GM23338 (cell line): ENCODE data around the gene KCMF1. TPM values are rescaled to one million over a fixed set of nuclear protein-coding genes. Genes with fewer than 3 reads are reported as not detected.

Experiments
- ATAC-seq: fragments of 200-7000 bp; cut with Tn5 transposase; 3 replicates; pipeline ENCODE4 v1.9.1; 2020
- DNase-seq: peaks from one replicate; pipeline ENCODE4 v3.0.0-alpha.2; 2015; ENCODE audit warnings: low spot score
- H2AFZ ChIP-seq: fragments of 200-600 bp; sonication (generic); 2 replicates; pipeline ENCODE4 v1.8.0; 2016; ENCODE audit warnings: antibody characterized with exemption, mild to moderate bottlenecking, moderate library complexity
- H3F3A ChIP-seq: fragments of 200-600 bp; sonication (generic); replicated peaks from 2 replicates; pipeline ENCODE4 v1.8.0; 2017; ENCODE audit warnings: antibody characterized with exemption, mixed run types, low read depth
- H3K27ac ChIP-seq: fragments of 200-600 bp; sonication (generic); 2 replicates; pipeline ENCODE4 v1.6.1; 2016; ENCODE audit warnings: low read depth
- H3K27me3 ChIP-seq: fragments of 200-600 bp; sonication (generic); 2 replicates; pipeline ENCODE4 v1.8.0; 2016; ENCODE audit warnings: mild to moderate bottlenecking, mixed run types, moderate library complexity; ENCODE audit not compliant: insufficient read depth
- H3K36me3 ChIP-seq: fragments of 200-600 bp; sonication (generic); 2 replicates; pipeline ENCODE4 v1.8.0; 2016; ENCODE audit warnings: mild to moderate bottlenecking; ENCODE audit not compliant: insufficient read depth
- H3K4me1 ChIP-seq: fragments of 200-600 bp; sonication (generic); 2 replicates; pipeline ENCODE4 v1.8.0; 2016; ENCODE audit warnings: mild to moderate bottlenecking, moderate library complexity; ENCODE audit not compliant: insufficient read depth
- H3K4me2 ChIP-seq: fragments of 200-600 bp; sonication (generic); 2 replicates; pipeline ENCODE4 v1.7.1; 2017; ENCODE audit warnings: mixed run types
- H3K4me3 ChIP-seq: fragments of 200-600 bp; sonication (generic); 2 replicates; pipeline ENCODE4 v1.6.1; 2016; ENCODE audit warnings: mixed run types
- H3K79me2 ChIP-seq: fragments of 200-600 bp; sonication (generic); replicated peaks from 2 replicates; pipeline ENCODE4 v1.8.0; 2017; ENCODE audit warnings: mild to moderate bottlenecking; ENCODE audit not compliant: insufficient read depth
- H3K9me2 ChIP-seq: fragments of 200-600 bp; sonication (generic); 2 replicates; pipeline ENCODE4 v1.8.0; 2017; ENCODE audit not compliant: insufficient read depth
- H4K20me1 ChIP-seq: fragments of 200-600 bp; sonication (generic); replicated peaks from 2 replicates; pipeline ENCODE4 v1.8.0; 2017; ENCODE audit warnings: mild to moderate bottlenecking; ENCODE audit not compliant: insufficient read depth
- H3K27ac Mint-ChIP-seq: 2 replicates; pipeline ENCODE4 v1.8.0; 2020; ENCODE audit warnings: inconsistent platforms, mild to moderate bottlenecking, moderate library complexity, mixed read lengths
- H3K27me3 Mint-ChIP-seq: 3 replicates; pipeline ENCODE4 v1.8.0; 2022; ENCODE audit warnings: low read depth, mild to moderate bottlenecking, moderate library complexity, mixed read lengths, inconsistent platforms; ENCODE audit not compliant: insufficient read depth, poor library complexity
- H3K36me3 Mint-ChIP-seq: 3 replicates; pipeline ENCODE4 v1.8.0; 2021; ENCODE audit warnings: low read depth, mild to moderate bottlenecking, inconsistent platforms, moderate library complexity, mixed read lengths
- H3K4me1 Mint-ChIP-seq: 3 replicates; pipeline ENCODE4 v1.8.0; 2020; ENCODE audit warnings: mild to moderate bottlenecking, inconsistent platforms, mixed read lengths
- H3K4me3 Mint-ChIP-seq: 3 replicates; pipeline ENCODE4 v1.8.0; 2021; ENCODE audit warnings: moderate library complexity, mild to moderate bottlenecking, inconsistent platforms, mixed read lengths
- H3K9me3 Mint-ChIP-seq: 3 replicates; pipeline ENCODE4 v1.8.0; 2020; ENCODE audit warnings: moderate library complexity, mild to moderate bottlenecking, inconsistent platforms, mixed read lengths
- CREB1 ChIP-seq: fragments of 250-450 bp; sonication (Bioruptor Pico); IDR thresholded peaks from 2 replicates; pipeline ENCODE4 v1.5.0; 2020; ENCODE audit warnings: low read depth, mild to moderate bottlenecking, moderate library complexity
- CTCF ChIP-seq, 2 experiments: fragments of 200-600 bp in 1 of 2; sonication (generic) in 1 of 2; conservative IDR thresholded peaks; 2 replicates each; pipeline versions ENCODE4 v1.5.1 to v1.6.1; 2016 to 2017; ENCODE audit warnings: antibody characterized with exemption in 2 of 2, low read depth in 2 of 2, mild to moderate bottlenecking in 2 of 2, moderate library complexity in 1 of 2
- POLR2AphosphoS5 ChIP-seq: IDR thresholded peaks from 2 replicates; pipeline ENCODE4 v1.6.1; 2016; ENCODE audit warnings: antibody characterized with exemption, low read depth
- ZNF114 ChIP-seq: fragments of 250-450 bp; sonication (Bioruptor Pico); IDR thresholded peaks from 2 replicates; pipeline ENCODE4 v1.5.0; 2020; ENCODE audit warnings: mild to moderate bottlenecking, moderate library complexity
- polyA plus RNA-seq: library from polyadenylated mRNA; unstranded; fragments of >200 nt; fragmentation: Nextera tagmentation; extraction: Ambion mirVana; gene quantifications from 2 replicates; pipeline ENCODE4 v1.2.1, GENCODE V29; 2016
- total RNA-seq: library from RNA; depleted of rRNA; stranded (reverse); fragments of >200 nt; shearing (Covaris generic); gene quantifications from 2 replicates; pipeline ENCODE4 v1.2.3, GENCODE V29; 2014
- TF ChIP-seq, protein P1 (sequence below): IDR thresholded peaks from one replicate; pipeline ENCODE4 v1.6.1; 2018; ENCODE audit warnings: antibody characterized with exemption; ENCODE audit not compliant: unreplicated experiment
- TF ChIP-seq, protein P2 (sequence below): IDR thresholded peaks from 2 replicates; pipeline ENCODE4 v1.6.1; 2016; ENCODE audit warnings: antibody characterized with exemption
- TF ChIP-seq, protein P3 (sequence below): fragments of 250-450 bp; sonication (Bioruptor Pico); IDR thresholded peaks from 2 replicates; pipeline ENCODE4 v1.5.0; 2020; ENCODE audit warnings: mild to moderate bottlenecking, moderate library complexity

The KCMF1 gene
- total and polyA plus RNA-seq, 2 experiments from 2014 or later, result 29.3 to 120 TPM

- Histone ChIP-seq H3K4me1 (peaks cover 13% of the 10 kb centered on the region; the same call in 1 of the 2 replicates), H3K27me3 (peaks cover 7% of the 10 kb centered on the region; the same call in 1 of the 2 replicates), H3K4me2 (peak overlapping the region; percentile 82), H2AFZ (peak overlapping the region; percentile 34; the same call in 1 of the 2 replicates), H3K4me3 (peak overlapping the region; percentile 57), H3K9me2 (no peaks in the 10 kb centered on the region), H4K20me1 (no peaks in the 10 kb centered on the region), H3K79me2 (no peaks in the 10 kb centered on the region), H3F3A (peaks cover 13% of the 10 kb centered on the region; the same call in 1 of the 2 replicates), H3K27ac (peak overlapping the region; percentile 72; the same call in 1 of the 2 replicates), H3K36me3 (no peaks in the 10 kb centered on the region)
- ATAC-seq (peak; percentile 90), DNase-seq (peak; percentile 99)
- H3K4me1 Mint-ChIP-seq, result peaks cover 20% of the 10 kb centered on the region
- peaks cover 18% of the 10 kb centered on the region for H3K27me3 Mint-ChIP-seq
- H3K27ac Mint-ChIP-seq, result no peak overlapping the region
- H3K9me3 Mint-ChIP-seq, result no peaks in the 10 kb centered on the region; the same call in 2 of the 3 replicates
- TF ChIP-seq CREB1, result peak; percentile 57
- TF ChIP-seq POLR2AphosphoS5, result peak; percentile 29; the same call in 1 of the 2 replicates
- TF ChIP-seq, protein P1, sequence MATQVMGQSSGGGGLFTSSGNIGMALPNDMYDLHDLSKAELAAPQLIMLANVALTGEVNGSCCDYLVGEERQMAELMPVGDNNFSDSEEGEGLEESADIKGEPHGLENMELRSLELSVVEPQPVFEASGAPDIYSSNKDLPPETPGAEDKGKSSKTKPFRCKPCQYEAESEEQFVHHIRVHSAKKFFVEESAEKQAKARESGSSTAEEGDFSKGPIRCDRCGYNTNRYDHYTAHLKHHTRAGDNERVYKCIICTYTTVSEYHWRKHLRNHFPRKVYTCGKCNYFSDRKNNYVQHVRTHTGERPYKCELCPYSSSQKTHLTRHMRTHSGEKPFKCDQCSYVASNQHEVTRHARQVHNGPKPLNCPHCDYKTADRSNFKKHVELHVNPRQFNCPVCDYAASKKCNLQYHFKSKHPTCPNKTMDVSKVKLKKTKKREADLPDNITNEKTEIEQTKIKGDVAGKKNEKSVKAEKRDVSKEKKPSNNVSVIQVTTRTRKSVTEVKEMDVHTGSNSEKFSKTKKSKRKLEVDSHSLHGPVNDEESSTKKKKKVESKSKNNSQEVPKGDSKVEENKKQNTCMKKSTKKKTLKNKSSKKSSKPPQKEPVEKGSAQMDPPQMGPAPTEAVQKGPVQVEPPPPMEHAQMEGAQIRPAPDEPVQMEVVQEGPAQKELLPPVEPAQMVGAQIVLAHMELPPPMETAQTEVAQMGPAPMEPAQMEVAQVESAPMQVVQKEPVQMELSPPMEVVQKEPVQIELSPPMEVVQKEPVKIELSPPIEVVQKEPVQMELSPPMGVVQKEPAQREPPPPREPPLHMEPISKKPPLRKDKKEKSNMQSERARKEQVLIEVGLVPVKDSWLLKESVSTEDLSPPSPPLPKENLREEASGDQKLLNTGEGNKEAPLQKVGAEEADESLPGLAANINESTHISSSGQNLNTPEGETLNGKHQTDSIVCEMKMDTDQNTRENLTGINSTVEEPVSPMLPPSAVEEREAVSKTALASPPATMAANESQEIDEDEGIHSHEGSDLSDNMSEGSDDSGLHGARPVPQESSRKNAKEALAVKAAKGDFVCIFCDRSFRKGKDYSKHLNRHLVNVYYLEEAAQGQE, result no peak
- TF ChIP-seq, protein P2, sequence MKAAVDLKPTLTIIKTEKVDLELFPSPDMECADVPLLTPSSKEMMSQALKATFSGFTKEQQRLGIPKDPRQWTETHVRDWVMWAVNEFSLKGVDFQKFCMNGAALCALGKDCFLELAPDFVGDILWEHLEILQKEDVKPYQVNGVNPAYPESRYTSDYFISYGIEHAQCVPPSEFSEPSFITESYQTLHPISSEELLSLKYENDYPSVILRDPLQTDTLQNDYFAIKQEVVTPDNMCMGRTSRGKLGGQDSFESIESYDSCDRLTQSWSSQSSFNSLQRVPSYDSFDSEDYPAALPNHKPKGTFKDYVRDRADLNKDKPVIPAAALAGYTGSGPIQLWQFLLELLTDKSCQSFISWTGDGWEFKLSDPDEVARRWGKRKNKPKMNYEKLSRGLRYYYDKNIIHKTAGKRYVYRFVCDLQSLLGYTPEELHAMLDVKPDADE, result no peak
- TF ChIP-seq, protein P3, sequence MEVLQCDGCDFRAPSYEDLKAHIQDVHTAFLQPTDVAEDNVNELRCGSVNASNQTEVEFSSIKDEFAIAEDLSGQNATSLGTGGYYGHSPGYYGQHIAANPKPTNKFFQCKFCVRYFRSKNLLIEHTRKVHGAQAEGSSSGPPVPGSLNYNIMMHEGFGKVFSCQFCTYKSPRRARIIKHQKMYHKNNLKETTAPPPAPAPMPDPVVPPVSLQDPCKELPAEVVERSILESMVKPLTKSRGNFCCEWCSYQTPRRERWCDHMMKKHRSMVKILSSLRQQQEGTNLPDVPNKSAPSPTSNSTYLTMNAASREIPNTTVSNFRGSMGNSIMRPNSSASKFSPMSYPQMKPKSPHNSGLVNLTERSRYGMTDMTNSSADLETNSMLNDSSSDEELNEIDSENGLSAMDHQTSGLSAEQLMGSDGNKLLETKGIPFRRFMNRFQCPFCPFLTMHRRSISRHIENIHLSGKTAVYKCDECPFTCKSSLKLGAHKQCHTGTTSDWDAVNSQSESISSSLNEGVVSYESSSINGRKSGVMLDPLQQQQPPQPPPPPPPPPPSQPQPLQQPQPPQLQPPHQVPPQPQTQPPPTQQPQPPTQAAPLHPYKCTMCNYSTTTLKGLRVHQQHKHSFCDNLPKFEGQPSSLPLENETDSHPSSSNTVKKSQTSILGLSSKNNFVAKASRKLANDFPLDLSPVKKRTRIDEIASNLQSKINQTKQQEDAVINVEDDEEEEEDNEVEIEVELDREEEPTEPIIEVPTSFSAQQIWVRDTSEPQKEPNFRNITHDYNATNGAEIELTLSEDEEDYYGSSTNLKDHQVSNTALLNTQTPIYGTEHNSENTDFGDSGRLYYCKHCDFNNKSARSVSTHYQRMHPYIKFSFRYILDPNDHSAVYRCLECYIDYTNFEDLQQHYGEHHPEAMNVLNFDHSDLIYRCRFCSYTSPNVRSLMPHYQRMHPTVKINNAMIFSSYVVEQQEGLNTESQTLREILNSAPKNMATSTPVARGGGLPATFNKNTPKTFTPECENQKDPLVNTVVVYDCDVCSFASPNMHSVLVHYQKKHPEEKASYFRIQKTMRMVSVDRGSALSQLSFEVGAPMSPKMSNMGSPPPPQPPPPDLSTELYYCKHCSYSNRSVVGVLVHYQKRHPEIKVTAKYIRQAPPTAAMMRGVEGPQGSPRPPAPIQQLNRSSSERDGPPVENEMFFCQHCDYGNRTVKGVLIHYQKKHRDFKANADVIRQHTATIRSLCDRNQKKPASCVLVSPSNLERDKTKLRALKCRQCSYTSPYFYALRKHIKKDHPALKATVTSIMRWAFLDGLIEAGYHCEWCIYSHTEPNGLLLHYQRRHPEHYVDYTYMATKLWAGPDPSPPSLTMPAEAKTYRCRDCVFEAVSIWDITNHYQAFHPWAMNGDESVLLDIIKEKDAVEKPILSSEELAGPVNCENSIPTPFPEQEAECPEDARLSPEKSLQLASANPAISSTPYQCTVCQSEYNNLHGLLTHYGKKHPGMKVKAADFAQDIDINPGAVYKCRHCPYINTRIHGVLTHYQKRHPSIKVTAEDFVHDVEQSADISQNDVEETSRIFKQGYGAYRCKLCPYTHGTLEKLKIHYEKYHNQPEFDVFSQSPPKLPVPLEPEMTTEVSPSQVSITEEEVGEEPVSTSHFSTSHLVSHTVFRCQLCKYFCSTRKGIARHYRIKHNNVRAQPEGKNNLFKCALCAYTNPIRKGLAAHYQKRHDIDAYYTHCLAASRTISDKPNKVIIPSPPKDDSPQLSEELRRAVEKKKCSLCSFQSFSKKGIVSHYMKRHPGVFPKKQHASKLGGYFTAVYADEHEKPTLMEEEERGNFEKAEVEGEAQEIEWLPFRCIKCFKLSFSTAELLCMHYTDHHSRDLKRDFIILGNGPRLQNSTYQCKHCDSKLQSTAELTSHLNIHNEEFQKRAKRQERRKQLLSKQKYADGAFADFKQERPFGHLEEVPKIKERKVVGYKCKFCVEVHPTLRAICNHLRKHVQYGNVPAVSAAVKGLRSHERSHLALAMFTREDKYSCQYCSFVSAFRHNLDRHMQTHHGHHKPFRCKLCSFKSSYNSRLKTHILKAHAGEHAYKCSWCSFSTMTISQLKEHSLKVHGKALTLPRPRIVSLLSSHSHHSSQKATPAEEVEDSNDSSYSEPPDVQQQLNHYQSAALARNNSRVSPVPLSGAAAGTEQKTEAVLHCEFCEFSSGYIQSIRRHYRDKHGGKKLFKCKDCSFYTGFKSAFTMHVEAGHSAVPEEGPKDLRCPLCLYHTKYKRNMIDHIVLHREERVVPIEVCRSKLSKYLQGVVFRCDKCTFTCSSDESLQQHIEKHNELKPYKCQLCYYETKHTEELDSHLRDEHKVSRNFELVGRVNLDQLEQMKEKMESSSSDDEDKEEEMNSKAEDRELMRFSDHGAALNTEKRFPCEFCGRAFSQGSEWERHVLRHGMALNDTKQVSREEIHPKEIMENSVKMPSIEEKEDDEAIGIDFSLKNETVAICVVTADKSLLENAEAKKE (CRISPR knock-in tag), result peak; percentile 63
- no peak for TF ChIP-seq ZNF114 (CRISPR knock-in tag)
- peak; percentile 95 for TF ChIP-seq CTCF (conservative IDR thresholded peaks at IDR 0.05; ENCODE audit: low read depth in 2 of 2)
- peak overlapping the region; percentile 66 for H3K4me3 Mint-ChIP-seq
- no peaks in the 10 kb centered on the region for H3K36me3 Mint-ChIP-seq
These were observed 45.1 kb upstream of the KCMF1 start for GRCh38 chr2:84925724-84926376.
